Fibroblast of pulmonary artery (primary cell): ENCODE measurements around the gene CKAP2.
"Not testable (repeated sequence)": the region's sequence is repeated elsewhere in the genome, so short reads cannot be mapped to it uniquely, and the experiment has no call there.

Experiments used
- DNase-seq: peaks from one replicate; pipeline ENCODE4 v3.0.0-alpha.2; 2010; ENCODE audit warnings: low read depth
- H3K4me3 ChIP-seq: replicated peaks from 2 replicates; pipeline ENCODE4 v1.5.1; 2011; ENCODE audit warnings: low read depth, mild to moderate bottlenecking, control low read depth, low read length, moderate library complexity
- TF ChIP-seq, protein P1 (sequence below): IDR thresholded peaks from 2 replicates; pipeline ENCODE4 v1.5.1; 2011; ENCODE audit warnings: mild to moderate bottlenecking, control low read depth, low read length, inconsistent platforms; ENCODE audit errors: missing control alignments

CKAP2 gene, protein sequence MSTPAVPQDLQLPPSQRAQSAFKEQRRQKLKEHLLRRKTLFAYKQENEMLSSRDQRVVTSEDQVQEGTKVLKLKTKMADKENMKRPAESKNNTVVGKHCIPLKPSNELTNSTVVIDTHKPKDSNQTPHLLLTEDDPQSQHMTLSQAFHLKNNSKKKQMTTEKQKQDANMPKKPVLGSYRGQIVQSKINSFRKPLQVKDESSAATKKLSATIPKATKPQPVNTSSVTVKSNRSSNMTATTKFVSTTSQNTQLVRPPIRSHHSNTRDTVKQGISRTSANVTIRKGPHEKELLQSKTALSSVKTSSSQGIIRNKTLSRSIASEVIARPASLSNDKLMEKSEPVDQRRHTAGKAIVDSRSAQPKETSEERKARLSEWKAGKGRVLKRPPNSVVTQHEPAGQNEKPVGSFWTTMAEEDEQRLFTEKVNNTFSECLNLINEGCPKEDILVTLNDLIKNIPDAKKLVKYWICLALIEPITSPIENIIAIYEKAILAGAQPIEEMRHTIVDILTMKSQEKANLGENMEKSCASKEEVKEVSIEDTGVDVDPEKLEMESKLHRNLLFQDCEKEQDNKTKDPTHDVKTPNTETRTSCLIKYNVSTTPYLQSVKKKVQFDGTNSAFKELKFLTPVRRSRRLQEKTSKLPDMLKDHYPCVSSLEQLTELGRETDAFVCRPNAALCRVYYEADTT

DNA sequence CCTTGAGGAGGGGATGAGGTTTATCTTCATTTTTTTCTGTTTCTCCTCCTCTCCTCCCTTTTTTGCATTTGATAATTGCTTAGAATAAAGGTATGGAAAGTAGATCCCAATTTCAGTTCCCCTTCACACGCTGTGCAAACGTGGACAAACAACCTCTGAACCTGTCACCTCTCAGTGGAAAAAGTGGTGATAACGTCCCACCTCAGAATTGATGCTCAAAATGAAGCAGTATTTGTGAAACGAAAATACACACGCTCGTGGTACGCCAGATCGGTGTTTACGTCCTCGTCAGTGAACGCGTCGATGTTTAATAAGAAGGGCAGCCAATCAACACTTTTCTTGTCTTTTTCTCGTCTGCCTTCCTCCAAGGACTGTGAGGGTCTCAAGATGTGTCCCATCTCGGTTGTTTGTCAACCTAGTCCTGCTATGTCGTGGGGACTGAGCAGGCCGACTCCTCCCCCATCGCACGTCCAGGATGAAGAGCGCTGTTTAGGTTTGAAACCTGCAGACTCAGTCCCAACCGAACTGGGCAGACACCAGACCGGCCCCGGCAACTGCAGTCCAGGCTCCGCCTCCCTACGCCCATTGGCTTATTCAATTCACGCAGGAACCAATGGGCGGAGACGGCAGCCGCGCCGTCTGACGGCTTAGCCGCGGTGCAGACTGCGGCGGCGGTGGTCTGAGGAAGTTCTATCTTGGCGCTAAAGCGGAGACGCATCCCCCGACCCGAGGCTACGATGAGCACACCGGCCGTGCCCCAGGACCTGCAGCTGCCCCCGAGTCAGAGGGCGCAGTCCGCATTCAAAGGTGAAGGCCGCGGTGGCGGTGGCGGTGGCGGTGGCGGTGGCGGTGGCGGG lies at the start of gene CKAP2:
TSS of gene CKAP2 (plus strand) at position 659 of the 857 bp plus-strand sequence. CDS start at position 738, 79 bp downstream.
- DNase-seq, result peak; percentile 95
- peak within 1 kb of the TSS; percentile 94 for H3K4me3 ChIP-seq
- TF ChIP-seq, protein P1, sequence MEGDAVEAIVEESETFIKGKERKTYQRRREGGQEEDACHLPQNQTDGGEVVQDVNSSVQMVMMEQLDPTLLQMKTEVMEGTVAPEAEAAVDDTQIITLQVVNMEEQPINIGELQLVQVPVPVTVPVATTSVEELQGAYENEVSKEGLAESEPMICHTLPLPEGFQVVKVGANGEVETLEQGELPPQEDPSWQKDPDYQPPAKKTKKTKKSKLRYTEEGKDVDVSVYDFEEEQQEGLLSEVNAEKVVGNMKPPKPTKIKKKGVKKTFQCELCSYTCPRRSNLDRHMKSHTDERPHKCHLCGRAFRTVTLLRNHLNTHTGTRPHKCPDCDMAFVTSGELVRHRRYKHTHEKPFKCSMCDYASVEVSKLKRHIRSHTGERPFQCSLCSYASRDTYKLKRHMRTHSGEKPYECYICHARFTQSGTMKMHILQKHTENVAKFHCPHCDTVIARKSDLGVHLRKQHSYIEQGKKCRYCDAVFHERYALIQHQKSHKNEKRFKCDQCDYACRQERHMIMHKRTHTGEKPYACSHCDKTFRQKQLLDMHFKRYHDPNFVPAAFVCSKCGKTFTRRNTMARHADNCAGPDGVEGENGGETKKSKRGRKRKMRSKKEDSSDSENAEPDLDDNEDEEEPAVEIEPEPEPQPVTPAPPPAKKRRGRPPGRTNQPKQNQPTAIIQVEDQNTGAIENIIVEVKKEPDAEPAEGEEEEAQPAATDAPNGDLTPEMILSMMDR, result no peak

DNA sequence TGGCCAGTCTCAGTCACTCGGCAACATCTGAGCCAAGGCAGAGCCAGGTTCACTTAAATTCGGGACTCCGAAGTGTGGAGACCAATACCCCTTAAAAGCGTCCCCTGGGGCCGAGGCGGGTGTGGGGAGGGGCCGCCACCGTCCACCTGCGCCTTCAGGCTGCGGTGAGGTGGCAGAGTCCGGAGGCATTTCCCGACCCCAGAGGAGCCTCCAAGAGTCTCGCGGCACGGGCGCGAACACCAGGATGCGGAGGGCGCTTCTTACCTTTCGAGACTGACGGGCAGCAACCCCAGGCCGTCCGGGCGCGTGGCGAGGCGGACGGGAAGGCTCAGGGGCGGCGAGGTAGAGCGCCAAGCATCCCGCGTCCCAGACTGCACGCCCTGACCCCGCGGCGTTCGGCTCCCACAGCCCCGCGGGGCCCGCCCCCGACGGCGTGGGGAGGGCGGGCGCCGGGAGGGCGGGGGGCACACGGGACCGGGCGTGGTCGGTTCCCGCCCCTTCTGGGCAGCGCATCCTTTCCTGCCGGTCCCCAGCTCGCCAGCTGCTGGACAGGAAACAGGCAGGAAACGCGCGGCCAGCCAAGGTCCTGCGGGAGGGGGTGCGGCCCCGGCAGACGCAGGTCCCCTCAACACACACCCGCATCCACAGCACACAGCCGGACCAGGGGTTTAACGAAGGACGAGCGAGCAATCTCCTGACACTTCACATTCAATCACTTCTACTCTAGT lies 49.3 kb upstream of the CKAP2 start, which contains the start of gene THSD1:
TSS of gene THSD1 (minus strand) at position 406 of the 728 bp plus-strand sequence. CDS start 3,572 bp downstream, outside the sequence.
- peak; percentile 44 for DNase-seq

DNA sequence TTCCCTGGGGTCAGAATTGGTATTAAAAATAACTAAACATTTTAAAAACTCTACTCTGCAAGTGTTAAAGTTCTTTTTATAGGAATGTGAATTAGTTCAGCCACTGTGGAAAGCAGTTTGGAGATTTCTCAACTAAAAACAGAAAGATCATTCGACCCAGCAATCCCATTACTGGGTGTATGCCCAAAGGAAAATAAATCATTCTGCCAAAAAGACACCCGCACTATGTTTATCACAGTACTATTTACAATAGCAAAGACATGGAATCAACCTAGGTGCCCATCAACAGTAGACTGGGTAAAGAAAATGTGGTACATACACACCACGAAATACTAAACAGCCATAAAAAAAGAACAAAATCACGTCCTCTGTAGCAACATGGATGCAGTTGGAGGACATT lies 48.6 kb upstream of the CKAP2 start:
- TF ChIP-seq, protein P1, result no peak
- no peak for DNase-seq

More for the DNA sequence above, 49.3 kb upstream of the CKAP2 start, which contains the start of gene THSD1:
- peak within 1 kb of the TSS; percentile 71 for H3K4me3 ChIP-seq
- TF ChIP-seq, protein P1, result no peak

DNA sequence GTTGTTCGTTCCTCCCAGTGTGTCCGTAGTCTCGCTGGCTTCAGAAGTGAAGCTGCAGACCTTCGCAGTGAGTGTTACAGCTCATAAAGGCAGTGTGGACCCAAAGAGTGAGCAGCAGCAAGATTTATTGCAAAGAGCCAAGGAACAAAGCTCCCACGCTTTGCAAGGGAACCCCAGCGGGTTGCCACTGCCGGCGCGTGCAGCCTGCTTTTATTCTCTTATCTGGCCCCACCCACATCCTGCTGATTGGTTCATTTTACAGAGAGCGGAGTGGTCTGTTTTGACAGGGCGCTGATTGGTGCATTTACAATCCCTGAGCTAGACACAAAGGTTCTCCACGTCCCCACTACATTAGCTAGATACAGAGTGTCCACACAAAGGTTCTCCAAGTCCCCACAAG lies 47.8 kb upstream of the CKAP2 start:
- H3K4me3 ChIP-seq, DNase-seq: not testable (repeated sequence)

More for the DNA sequence above, 48.6 kb upstream of the CKAP2 start:
- H3K4me3 ChIP-seq, result no peak overlapping the region

DNA sequence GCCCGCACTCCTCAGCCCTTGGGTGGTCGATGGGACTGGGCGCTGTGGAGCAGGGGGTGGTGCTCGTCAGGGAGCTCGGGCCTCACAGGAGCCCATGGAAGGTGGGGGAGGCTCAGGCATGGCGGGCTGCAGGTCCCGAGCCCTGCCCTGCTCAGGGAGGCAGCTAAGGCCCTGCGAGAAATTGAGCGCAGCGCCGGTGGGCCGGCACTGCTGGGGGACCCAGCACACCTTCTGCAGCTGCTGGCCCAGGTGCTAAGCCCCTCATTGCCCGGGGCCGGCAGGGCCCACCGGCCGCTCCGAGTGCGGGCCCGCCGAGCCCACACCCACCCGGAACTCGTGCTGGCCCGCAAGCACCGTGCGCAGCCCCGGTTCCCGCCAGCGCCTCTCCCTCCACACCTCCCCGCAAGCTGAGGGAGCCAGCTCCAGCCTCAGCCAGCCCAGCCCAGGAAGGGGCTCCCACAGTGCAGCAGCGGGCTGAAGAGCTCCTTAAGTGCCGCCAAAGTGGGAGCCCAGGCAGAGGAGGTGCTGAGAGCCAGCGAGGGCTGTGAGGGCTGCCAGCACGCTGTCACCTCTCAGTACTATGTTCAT lies 47.1 kb upstream of the CKAP2 start:
- H3K4me3 ChIP-seq, DNase-seq: not testable (repeated sequence)

DNA sequence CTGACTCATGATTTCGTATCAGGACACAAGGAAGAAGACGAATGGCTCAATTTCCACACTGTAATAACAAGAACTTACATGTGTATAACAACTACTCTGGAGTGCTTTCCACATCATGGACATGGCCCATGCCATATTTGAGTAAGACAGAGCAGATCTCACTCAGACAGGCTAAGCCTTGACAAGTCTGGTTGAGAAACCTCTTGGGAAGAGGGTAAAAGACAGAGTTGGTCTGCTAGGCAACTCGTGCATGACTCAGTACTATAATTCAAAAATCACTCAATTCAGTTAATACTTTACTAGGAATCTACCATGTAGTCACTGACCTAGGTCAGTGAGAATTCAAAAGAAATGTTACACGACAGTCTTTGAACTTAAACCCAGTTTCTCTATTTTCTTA lies 43.6 kb upstream of the CKAP2 start:
- DNase-seq, result peak; percentile 40
- no peak overlapping the region for H3K4me3 ChIP-seq
- TF ChIP-seq, protein P1, result no peak

DNA sequence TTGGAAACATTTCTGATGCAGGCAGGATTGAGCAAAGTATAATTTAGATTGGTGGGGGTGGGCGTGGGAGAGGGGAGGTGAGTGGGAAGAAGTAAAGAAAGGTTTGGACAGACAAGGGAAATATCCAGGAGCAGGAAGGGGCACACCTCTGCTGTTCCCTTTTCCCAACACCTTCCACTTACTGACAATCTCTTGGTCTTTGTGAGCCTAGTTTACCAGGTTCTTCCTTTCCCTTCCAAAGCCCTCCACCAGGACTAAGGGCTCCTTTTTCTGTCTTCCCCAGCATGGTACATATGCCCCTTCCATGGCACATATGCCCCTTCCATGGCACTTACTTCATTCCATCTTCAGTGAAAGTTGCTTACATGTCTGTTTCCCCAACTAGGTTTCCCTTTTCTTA lies 43.1 kb upstream of the CKAP2 start:
- TF ChIP-seq, protein P1, result no peak
- no peak overlapping the region for H3K4me3 ChIP-seq
- no peak for DNase-seq
